NCI-H2227 (cell line): ENCODE measurements around the gene MRPL2.
"Not testable (repeated sequence)": the region's sequence is repeated elsewhere in the genome, so short reads cannot be mapped to it uniquely, and the experiment has no call there.

Experiments
- DNase-seq: peaks from one replicate; lab custom pipeline; 2025; ENCODE audit not compliant: unreplicated experiment; lab: John Stamatoyannopoulos, UW

The MRPL2 gene

DNA sequence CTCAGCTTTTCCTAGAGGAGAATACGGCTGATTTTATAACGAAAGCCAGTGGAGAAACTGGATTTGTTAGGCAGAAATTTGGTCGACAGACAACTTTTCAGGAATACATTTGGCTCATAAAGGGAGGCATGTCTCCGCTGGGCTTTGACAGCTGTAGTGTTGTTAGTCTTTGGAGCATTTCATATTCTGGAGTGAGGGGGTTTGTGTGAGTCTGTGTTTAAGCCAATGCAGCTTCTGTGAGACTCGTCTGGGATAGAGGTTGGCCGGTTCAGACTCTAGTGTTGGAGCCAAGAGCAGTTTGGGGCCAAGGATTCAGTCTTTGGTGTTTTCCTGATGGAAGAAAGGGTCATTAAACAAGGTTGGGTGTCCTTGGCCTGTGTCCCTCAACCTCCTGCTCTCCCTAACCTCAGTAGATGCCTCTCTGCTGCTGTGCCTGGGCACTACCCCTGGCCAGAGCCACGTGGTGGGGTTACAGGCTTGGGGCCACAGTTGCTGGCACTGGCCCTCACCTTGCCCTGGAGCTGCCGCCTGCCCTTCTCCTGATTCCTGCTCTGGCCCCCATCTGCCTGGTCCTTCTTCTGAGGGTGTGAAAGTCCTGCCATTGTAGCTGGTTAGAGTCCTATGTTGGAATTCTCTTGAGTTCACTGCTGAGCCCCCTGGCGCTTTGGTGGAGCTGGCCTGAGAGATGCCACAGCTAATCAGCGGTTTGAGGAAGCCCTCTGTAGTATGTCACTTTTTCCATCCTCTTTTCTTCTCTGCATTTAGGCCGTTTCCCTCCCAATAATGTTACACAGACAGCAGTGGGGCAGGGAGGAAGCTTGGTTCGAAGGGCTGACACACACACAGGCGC, 23.8 kb upstream of the MRPL2 start:
- DNase-seq: no peak

DNA sequence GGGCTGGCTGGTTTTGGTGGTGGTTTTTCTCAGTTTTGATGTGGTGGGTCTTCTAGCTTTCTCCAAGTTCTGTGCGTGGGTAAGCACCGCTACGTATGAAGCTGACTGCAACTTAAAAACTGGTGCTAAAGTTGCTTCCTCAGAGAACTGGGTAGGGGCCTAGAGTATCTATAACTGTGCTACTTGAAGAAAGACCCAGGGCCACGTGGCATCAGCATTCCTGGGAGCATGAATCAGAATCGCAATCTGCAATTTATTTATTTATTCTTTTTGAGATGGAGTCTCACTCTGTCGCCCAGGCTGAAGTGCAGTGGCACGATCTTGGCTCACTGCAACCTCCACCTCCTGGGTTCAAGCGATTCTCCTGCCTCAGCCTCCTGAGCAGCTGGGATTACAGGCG, 22.7 kb upstream of the MRPL2 start:
- not testable (repeated sequence) for DNase-seq

DNA sequence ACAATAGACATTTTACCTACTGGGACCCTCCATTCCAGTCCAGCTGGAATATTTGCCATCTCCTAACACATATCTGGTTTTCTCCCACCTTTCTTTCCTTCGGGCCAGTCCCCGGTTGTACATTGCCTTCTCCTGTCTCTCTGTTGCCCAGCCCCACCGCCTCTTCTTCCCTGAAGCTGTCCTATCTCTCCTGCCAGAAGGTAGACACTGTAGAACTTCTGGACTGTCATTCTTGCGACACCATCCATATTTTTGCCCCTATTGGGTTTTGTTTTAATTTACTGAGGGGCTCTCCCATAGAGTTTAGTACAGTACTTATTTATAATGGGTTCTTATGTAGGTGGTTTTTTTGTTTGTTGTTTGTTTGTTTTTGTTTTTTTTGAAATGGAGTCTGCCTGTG, 21.8 kb upstream of the MRPL2 start:
- no peak for DNase-seq

- DNase-seq: no peak
Measured at GRCh38 chr6:43078691-43079090, 19.5 kb upstream of the MRPL2 start.

- DNase-seq: no peak
Measured at GRCh38 chr6:43077981-43078511, 18.8 kb upstream of the MRPL2 start.

GRCh38 chr6:43077333-43077809, 18.1 kb upstream of the MRPL2 start:
- no peak for DNase-seq

DNA sequence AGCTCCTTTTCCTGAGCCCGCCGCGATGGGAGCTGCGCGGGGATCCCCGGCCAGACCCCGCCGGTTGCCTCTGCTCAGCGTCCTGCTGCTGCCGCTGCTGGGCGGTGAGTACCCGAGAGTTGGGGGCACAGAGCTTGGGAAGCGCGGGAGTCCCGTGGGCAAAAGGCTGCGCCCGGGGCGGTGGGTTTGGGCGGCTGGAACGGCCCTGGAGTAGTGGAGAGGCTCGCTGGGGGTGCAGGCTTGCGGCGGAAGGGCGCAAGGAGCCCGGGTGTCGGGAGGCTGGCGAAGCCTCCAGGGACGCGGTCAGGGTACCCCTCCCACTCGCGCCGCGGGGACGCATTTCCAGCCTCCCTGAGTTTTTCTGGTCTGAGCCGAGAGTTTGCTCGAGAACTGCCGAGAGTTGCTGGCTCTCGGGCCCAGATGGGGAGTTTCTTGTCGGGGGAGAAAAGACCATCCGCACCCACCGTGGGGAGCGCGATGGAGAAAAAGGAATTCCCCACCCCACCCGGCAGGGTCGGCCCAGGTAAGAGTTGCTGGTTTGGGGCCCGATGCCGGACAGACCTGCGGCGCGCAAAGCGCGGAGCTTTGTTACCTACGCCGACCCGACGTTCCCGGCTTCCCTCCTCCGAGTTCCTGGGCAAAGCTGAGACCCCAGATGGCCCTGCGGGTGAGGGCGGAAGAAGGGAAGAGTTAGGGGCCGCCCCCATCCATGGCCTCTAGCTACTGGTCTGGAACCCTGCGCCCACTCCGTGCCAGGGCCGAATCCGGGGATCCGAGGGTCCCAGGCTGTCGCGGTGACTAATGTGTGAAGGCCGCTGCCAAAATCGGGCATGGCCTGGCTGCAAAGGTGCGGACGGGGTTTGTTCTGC, 17.5 kb upstream of the MRPL2 start:
- DNase-seq: peak; percentile 39

- peak; percentile 87 for DNase-seq
Measured at GRCh38 chr6:43075670-43076463, 16.6 kb upstream of the MRPL2 start, which contains the start of gene PTK7. Gene PTK7 (plus strand): TSS chr6:43076314. CDS start chr6:43076489, 175 bp downstream.

GRCh38 chr6:43074847-43075669, 15.8 kb upstream of the MRPL2 start:
- no peak for DNase-seq

GRCh38 chr6:43070028-43070632, 10.9 kb upstream of the MRPL2 start:
- DNase-seq: peak; percentile 47

DNA sequence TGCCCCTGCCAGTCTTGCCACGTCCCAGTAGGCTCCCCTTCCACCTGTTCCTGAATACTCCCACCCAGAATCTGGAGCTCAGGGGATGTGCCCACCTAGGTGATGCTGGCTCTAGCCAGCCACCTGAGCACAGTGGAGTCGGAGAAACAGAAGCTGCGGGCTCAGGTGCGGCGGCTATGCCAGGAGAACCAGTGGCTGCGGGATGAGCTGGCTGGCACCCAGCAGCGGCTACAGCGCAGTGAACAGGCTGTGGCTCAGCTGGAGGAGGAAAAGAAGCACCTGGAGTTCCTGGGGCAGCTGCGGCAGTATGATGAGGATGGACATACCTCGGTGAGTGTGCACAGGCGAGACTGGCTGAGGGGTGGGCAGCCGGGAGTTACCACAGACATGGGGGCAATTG, 3.6 kb upstream of the MRPL2 start:
- no peak for DNase-seq

DNA sequence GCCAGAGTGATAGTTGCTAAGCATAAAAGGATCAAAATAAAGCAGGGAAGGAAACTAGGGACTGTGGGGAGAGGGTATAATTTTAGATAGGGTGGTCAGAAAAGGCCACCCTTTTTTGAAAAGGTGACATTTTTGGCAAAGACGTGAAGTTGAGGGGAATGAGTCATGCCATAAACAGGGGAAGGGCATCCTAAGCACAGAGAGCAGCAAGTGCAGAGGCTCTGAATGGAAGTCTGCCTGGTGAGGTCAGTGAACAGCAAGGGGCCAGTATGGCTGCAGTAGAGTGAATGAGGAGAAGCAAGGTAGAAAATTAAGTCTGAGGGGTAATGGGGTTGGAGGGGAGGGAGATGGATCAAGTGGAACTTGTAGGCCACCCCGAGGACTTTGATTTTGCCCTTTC, 2.6 kb upstream of the MRPL2 start:
- DNase-seq: no peak

GRCh38 chr6:43060755-43061633, 1.8 kb upstream of the MRPL2 start:
- no peak for DNase-seq

GRCh38 chr6:43060034-43060754, 960 bp upstream of the MRPL2 start:
- DNase-seq: no peak

DNA sequence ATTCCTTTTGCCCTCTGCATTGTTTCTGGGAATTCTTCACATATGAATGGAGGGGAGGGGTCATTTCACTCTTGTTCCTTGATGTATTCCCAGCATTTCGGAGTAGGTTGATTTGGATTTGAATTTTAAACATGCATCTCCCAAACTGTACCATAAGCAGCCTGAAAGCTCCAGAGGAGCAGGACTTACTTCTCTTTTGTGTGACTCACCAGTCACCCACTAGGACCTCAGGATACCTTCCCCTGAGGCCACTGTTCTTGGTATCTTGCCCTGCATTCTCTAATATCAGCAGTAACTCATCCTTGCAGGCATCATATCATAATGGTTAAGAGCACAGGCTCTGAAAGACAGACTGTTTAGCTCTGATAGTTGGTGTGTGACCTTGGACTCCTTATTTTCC, 703 bp downstream of the MRPL2 start:
- DNase-seq: no peak

DNA sequence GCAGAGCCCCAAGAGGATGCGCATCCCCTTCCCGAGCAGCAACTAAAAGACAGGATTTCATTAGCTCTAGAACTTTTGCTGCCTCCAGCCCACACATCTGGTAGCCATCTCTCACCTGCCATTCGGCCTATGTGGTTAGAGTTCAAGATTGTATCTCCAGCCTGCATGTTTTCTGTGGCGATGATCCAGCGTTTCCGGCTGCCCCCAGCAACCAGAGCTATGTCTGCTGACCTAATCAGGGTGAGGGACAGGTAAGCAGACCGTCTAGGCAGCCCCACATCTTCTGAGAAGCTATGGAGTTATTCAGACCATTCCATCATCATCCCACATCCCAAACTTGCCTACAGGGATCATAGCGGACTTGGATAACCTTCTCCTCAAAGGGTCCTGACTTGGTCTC, 3.3 kb downstream of the MRPL2 start:
- no peak for DNase-seq

DNA sequence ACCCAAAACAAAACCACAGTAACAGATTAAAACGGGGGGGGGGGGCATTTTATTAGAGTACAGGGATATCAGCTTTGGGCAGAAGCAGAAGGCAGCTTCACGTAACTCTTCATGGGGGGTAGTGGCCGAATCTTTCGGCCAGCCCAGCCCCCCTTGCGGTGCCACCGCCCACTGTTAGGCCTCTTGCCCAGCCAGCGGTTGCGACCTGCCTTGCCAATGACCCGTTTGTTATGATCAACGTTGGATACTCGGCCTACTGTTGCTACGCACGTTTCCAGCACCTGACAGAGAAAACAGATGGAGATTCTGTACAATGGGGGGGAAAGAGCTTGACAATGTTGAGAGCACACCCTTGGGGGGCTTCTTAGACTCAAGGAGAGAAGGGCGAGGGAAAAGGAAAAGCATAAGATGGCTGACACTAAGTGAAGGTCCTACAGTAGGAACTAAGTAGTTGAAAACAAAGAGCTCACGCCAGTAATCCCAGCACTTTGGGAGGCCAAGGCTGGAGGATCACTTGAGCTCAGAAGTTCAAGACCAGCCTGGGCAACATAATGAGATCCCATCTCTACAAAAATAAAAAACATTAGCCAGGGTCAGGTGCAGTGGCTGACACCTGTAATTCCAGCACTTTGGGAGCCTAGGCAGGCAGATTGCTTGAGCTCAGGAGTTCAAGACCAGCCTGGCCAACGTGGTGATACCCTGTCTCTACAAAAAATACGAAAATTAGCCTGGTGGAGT, 4.9 kb downstream of the MRPL2 start:
- no peak for DNase-seq
